ENCODE results near the gene SMIM3. TPM values are rescaled to one million over a fixed set of nuclear protein-coding genes. Genes with fewer than 3 reads are reported as not detected.

Gene SMIM3
- total and polyA plus RNA-seq, 2 experiments from 2014 or later: 44.2 to 47.7 TPM

DNA sequence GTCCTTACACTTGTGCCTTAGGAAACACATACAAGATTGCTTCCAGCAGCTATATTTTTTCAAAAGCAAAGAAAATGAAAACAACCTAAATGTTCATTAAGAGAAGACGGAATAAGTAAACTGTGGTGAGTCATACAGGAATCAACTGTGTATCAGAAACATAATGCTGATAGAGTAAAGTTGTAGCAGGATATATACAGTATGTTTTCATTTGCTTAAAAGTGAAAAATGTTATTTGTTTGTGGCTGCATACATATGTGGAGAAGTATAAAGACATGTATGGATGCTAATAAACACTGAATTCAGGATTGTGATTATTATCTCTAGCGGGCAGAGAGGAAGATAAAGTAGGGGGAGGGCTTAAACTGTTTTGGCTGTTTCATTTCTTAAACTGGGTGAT is 28.1 kb upstream of the SMIM3 start:
- Histone ChIP-seq H3K4me2 (no peak overlapping the region), H4K20me1 (ENCODE audit: insufficient read depth, poor library complexity, severe bottlenecking) (no peaks in the 10 kb centered on the region), H3K27ac (no peak overlapping the region), H3K27me3 (no peaks in the 10 kb centered on the region), H3K36me3 (replicated peaks; ENCODE audit: insufficient read depth, low read depth) (no peaks in the 10 kb centered on the region), H2AFZ (no peak overlapping the region), H3K4me1 (ENCODE audit: insufficient read depth) (no peaks in the 10 kb centered on the region), H3K79me2 (peaks cover 66% of the 10 kb centered on the region), H3K4me3 (no peak overlapping the region), H3K9me2 (replicated peaks; ENCODE audit: insufficient read depth) (no peaks in the 10 kb centered on the region), H3K9me3 (ENCODE audit: low read depth) (no peaks in the 10 kb centered on the region)
- no peak for TF ChIP-seq EZH2 (IDR thresholded peaks at IDR 0.05; ENCODE audit: borderline replicate concordance)
- TF ChIP-seq, protein P1, sequence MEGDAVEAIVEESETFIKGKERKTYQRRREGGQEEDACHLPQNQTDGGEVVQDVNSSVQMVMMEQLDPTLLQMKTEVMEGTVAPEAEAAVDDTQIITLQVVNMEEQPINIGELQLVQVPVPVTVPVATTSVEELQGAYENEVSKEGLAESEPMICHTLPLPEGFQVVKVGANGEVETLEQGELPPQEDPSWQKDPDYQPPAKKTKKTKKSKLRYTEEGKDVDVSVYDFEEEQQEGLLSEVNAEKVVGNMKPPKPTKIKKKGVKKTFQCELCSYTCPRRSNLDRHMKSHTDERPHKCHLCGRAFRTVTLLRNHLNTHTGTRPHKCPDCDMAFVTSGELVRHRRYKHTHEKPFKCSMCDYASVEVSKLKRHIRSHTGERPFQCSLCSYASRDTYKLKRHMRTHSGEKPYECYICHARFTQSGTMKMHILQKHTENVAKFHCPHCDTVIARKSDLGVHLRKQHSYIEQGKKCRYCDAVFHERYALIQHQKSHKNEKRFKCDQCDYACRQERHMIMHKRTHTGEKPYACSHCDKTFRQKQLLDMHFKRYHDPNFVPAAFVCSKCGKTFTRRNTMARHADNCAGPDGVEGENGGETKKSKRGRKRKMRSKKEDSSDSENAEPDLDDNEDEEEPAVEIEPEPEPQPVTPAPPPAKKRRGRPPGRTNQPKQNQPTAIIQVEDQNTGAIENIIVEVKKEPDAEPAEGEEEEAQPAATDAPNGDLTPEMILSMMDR (IDR thresholded peaks at IDR 0.05; ENCODE audit: poor library complexity): no peak
- TF ChIP-seq EZH2phosphoT487 (IDR thresholded peaks at IDR 0.05; ENCODE audit: low read depth, severe bottlenecking, unreplicated experiment): no peak
- 65% methylated on average over 2 of the region's 2 CpGs for WGBS (ENCODE audit: low lambda C conversion rate, missing lambda C conversion rate)
- DNase-seq (ENCODE audit: low spot score): no peak

DNA sequence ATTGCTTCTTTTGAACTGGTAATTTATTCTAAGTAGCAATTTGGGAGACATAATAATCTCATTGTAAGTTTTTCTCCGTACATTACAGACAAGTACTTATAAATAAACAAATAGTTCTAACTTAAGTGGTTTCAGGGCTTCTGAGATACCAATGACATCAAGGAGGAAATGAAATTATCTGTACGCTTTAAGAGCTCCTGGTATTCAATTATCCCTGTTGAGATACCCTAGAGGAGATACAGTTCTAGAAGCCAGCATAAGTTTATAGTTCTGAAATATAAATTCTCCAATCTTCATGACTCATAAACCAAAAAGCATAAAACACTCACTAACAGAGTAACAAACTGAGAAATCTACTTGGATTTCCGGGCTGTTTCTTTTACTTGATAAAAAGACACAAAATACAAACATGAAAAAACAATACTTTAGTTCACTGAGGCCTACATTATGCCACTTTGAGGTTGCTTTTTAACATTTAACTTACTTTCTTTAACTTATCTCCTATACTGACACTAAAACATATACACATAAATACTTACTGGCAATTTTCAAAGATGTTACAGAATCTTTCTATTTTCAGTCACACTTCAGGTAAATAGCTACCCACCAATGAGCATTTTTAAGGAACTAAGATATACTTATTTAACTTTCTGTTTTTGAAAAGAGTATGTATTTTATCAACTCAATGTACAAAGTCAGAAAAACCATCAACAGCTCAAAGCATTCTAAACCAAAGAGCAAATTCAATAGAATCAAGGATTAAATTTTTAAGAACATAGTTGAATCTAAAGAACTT is 27.3 kb upstream of the SMIM3 start:
- Histone ChIP-seq H3K27me3 (no peaks in the 10 kb centered on the region), H3K4me1 (ENCODE audit: insufficient read depth) (peaks cover under 1% of the 10 kb centered on the region), H3K36me3 (replicated peaks; ENCODE audit: insufficient read depth, low read depth) (no peaks in the 10 kb centered on the region), H3K9me3 (ENCODE audit: low read depth) (no peaks in the 10 kb centered on the region), H3K4me2 (no peak overlapping the region), H2AFZ (no peak overlapping the region), H3K9me2 (replicated peaks; ENCODE audit: insufficient read depth) (no peaks in the 10 kb centered on the region), H3K27ac (peak overlapping the region; percentile 35), H4K20me1 (ENCODE audit: insufficient read depth, poor library complexity, severe bottlenecking) (no peaks in the 10 kb centered on the region), H3K79me2 (peaks cover 74% of the 10 kb centered on the region), H3K4me3 (no peak overlapping the region)
- WGBS (ENCODE audit: low lambda C conversion rate, missing lambda C conversion rate): 47% methylated on average over 3 of the region's 3 CpGs
- DNase-seq (ENCODE audit: low spot score): no peak
- no peak for TF ChIP-seq EZH2 (IDR thresholded peaks at IDR 0.05; ENCODE audit: borderline replicate concordance)
- TF ChIP-seq, protein P1 (IDR thresholded peaks at IDR 0.05; ENCODE audit: poor library complexity): no peak

DNA sequence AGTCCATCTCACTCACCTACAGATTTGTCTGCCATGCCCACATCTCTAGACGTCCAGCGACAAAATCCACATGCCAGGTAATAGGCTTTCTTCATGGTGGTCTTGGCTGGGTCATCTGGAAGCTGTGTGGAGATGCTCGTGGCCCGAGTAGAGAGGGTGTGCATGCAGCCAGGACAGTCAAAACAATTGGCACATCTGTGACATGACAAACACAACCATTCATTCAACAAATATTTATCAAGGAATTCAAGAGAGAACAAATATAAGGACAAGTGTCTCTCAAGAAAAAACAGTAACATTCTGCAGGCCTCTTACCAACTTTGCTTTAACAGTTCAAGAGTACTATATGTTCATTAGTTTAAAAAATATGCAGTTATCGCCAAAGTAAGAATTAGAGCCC is 25.1 kb upstream of the SMIM3 start:
- Histone ChIP-seq H3K4me3 (no peak overlapping the region), H3K27ac (no peak overlapping the region), H2AFZ (no peak overlapping the region), H3K79me2 (peaks cover 92% of the 10 kb centered on the region), H3K36me3 (replicated peaks; ENCODE audit: insufficient read depth, low read depth) (no peaks in the 10 kb centered on the region), H3K4me1 (ENCODE audit: insufficient read depth) (peaks cover 14% of the 10 kb centered on the region), H3K9me3 (ENCODE audit: low read depth) (no peaks in the 10 kb centered on the region), H3K4me2 (no peak overlapping the region), H4K20me1 (ENCODE audit: insufficient read depth, poor library complexity, severe bottlenecking) (no peaks in the 10 kb centered on the region), H3K27me3 (no peaks in the 10 kb centered on the region), H3K9me2 (replicated peaks; ENCODE audit: insufficient read depth) (no peaks in the 10 kb centered on the region)
- TF ChIP-seq EZH2phosphoT487 (IDR thresholded peaks at IDR 0.05; ENCODE audit: low read depth, severe bottlenecking, unreplicated experiment): no peak
- no peak for TF ChIP-seq EZH2 (IDR thresholded peaks at IDR 0.05; ENCODE audit: borderline replicate concordance)
- TF ChIP-seq, protein P1 (IDR thresholded peaks at IDR 0.05; ENCODE audit: poor library complexity): no peak
- DNase-seq (ENCODE audit: low spot score): no peak
- 95% methylated on average over 5 of the region's 5 CpGs for WGBS (ENCODE audit: low lambda C conversion rate, missing lambda C conversion rate)

Data from hepatocyte (in vitro differentiated cells).